Left ventricle myocardium inferior (tissue), 1 donor: ENCODE data around the gene COMT. TPM values are rescaled to one million over a fixed set of nuclear protein-coding genes. Genes with fewer than 3 reads are reported as not detected.

ENCODE experiments used
- DNase-seq: peaks from one replicate; pipeline ENCODE4 v3.0.0-alpha.2; 2020
- H3K27ac ChIP-seq: fragments of 200-600 bp; replicated peaks from 2 replicates; pipeline ENCODE4 v1.8.0; 2021
- H3K27me3 ChIP-seq: fragments of 200-600 bp; 2 replicates; pipeline ENCODE4 v1.8.0; 2021; ENCODE audit warnings: low read depth
- H3K36me3 ChIP-seq: fragments of 200-600 bp; 2 replicates; pipeline ENCODE4 v1.8.0; 2021
- H3K4me1 ChIP-seq: fragments of 200-600 bp; 2 replicates; pipeline ENCODE4 v1.8.0; 2021
- H3K4me3 ChIP-seq: fragments of 200-600 bp; 2 replicates; pipeline ENCODE4 v1.8.0; 2021; ENCODE audit warnings: mild to moderate bottlenecking, moderate library complexity
- H3K9me3 ChIP-seq: fragments of 200-600 bp; replicated peaks from 2 replicates; pipeline ENCODE4 v1.8.0; 2021
- intact Hi-C: fragments of 100-400 bp; cut with micrococcal nuclease; formaldehyde crosslinking; loops from one replicate; pipeline ENCODE4 v1.11.0; 2022
- total RNA-seq: library from RNA; stranded (reverse); fragmentation: NEBNext Ultra II Directional; extraction: Animal tissue kit (Norgen Biotek cat#: 25700); gene quantifications from one replicate; pipeline ENCODE4 v1.2.1, GENCODE V29; 2021
- TF ChIP-seq, protein P1 (sequence below): fragments of 200-600 bp; IDR thresholded peaks from 2 replicates; pipeline ENCODE4 v1.8.0; 2021; ENCODE audit warnings: antibody characterized with exemption, mild to moderate bottlenecking, borderline replicate concordance
- donor health status: DM: no; HTN: yes; CAD: no; lungs with severe emphysema.

Gene COMT
- total RNA-seq, 1 donor from 2014 or later, result 81.5 TPM

- H3K4me3 ChIP-seq, result no peak overlapping the region
- H3K9me3 ChIP-seq, result no peaks in the 10 kb centered on the region
- no peak overlapping the region for H3K27ac ChIP-seq
- peaks cover 70% of the 10 kb centered on the region for H3K36me3 ChIP-seq
- no peaks in the 10 kb centered on the region for H3K4me1 ChIP-seq
- intact Hi-C loops, result no loop called here
- DNase-seq, result no peak
- H3K27me3 ChIP-seq, result no peaks in the 10 kb centered on the region
- TF ChIP-seq, protein P1, sequence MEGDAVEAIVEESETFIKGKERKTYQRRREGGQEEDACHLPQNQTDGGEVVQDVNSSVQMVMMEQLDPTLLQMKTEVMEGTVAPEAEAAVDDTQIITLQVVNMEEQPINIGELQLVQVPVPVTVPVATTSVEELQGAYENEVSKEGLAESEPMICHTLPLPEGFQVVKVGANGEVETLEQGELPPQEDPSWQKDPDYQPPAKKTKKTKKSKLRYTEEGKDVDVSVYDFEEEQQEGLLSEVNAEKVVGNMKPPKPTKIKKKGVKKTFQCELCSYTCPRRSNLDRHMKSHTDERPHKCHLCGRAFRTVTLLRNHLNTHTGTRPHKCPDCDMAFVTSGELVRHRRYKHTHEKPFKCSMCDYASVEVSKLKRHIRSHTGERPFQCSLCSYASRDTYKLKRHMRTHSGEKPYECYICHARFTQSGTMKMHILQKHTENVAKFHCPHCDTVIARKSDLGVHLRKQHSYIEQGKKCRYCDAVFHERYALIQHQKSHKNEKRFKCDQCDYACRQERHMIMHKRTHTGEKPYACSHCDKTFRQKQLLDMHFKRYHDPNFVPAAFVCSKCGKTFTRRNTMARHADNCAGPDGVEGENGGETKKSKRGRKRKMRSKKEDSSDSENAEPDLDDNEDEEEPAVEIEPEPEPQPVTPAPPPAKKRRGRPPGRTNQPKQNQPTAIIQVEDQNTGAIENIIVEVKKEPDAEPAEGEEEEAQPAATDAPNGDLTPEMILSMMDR, result no peak
Measured at GRCh38 chr22:19916006-19916405, 25.6 kb upstream of the COMT start.

- peaks cover 66% of the 10 kb centered on the region for H3K36me3 ChIP-seq
Measured at GRCh38 chr22:19916941-19917340, 24.6 kb upstream of the COMT start.

DNA sequence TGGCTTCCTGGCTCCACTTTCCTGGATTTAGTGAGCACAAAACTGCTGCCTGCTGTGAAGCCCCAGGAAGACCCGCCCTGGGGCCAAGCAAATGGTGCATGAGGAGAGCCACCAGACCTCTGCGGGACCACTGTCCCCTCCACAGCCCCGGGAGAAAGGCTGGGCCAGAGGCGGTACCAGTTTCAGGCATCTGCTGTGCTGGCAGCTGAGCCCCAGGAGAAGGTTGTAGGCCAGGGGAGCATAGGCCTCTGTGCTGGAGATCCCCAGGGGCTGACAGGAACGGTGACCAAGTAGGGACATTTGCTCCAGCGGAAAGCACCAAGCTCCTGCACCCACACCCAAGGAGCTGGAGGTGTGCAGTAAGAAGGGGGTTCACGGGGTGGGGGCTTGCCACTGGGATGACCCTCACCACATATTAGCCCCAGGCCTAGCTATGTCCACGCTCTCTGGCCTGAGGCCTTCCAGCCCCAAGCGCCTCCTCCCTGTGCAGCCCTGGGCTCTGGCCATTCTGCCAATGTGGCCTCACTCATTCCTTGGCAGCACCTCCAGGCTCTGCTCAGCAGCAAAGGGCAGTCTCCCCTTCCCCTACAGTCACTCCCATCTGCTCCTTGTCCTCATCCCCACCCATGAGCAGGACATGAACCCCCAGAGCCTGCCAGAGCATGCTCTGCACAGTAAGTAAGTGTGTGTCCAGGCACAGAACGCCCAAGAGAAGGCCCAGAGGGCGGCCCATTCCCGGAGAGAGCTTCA is 24.0 kb upstream of the COMT start:
- Histone ChIP-seq H3K4me1 (no peaks in the 10 kb centered on the region), H3K4me3 (no peak overlapping the region), H3K27ac (no peak overlapping the region), H3K27me3 (no peaks in the 10 kb centered on the region), H3K36me3 (peaks cover 59% of the 10 kb centered on the region), H3K9me3 (no peaks in the 10 kb centered on the region)
- intact Hi-C loops, result no loop called here
- DNase-seq, result no peak
- TF ChIP-seq, protein P1, result no peak

More at GRCh38 chr22:19916941-19917340, 24.6 kb upstream of the COMT start:
- no peak for DNase-seq
- TF ChIP-seq, protein P1, result no peak
- Histone ChIP-seq H3K9me3 (no peaks in the 10 kb centered on the region), H3K27me3 (no peaks in the 10 kb centered on the region), H3K4me1 (no peaks in the 10 kb centered on the region), H3K4me3 (no peak overlapping the region), H3K27ac (no peak overlapping the region)
- intact Hi-C loops, result no loop called here

GRCh38 chr22:19918332-19919106 is 23.1 kb upstream of the COMT start:
- no peaks in the 10 kb centered on the region for H3K4me1 ChIP-seq

DNA sequence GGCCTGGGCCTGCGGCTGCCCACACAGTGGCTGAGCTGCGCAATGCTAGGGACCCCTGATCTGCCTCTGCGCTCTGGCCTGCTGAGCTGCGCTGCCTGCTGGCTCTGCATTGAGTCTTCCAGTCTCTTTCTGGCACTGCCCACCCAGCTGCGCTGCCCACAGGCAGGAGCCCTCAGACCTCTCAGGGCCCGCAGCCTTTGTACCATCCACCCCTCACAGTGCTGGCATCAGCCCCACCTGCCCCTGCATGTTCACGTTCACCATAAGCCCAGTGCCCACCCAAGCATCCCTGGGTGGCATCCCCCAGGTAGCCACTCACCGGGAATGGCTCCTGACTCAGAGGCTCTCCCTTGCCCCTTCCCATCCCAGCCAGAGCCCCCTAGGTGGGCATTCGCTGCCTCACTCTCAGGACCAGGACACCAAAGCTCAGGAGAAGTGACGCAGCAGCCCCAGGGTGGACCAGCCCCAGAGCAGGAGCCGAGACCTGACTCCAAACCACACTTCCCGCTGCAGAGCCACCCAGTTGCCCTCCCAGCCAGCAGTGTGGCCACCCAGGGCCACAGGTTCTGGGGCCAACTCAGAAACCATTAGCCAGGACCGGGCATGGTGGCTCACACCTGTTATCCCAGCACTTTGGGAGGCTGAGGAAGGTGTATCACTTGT is 21.7 kb upstream of the COMT start:
- DNase-seq, result no peak
- intact Hi-C loops, result no loop called here
- no peaks in the 10 kb centered on the region for H3K27me3 ChIP-seq
- no peak overlapping the region for H3K27ac ChIP-seq
- TF ChIP-seq, protein P1, result no peak
- H3K4me3 ChIP-seq, result no peak overlapping the region
- no peaks in the 10 kb centered on the region for H3K4me1 ChIP-seq
- peaks cover 39% of the 10 kb centered on the region for H3K36me3 ChIP-seq
- H3K9me3 ChIP-seq, result no peaks in the 10 kb centered on the region

More at GRCh38 chr22:19918332-19919106, 23.1 kb upstream of the COMT start:
- Histone ChIP-seq H3K36me3 (peaks cover 52% of the 10 kb centered on the region), H3K9me3 (no peaks in the 10 kb centered on the region), H3K27me3 (no peaks in the 10 kb centered on the region), H3K27ac (no peak overlapping the region), H3K4me3 (no peak overlapping the region)
- no peak for DNase-seq
- TF ChIP-seq, protein P1, result no peak
- intact Hi-C loops, result no loop called here
